Loucy (cell line): ENCODE measurements around the gene MOB1B.

Experiments
- EZH2phosphoT487 ChIP-seq: fragments of 200-600 bp; IDR thresholded peaks from 2 replicates; pipeline ENCODE4 v1.6.1; 2018; ENCODE audit warnings: antibody characterized with exemption, mild to moderate bottlenecking, moderate library complexity, borderline replicate concordance
- TF ChIP-seq, protein P1 (sequence below): fragments of 200-600 bp; sonication (generic); conservative IDR thresholded peaks from 2 replicates; pipeline ENCODE4 v1.5.1; 2014; ENCODE audit warnings: mild to moderate bottlenecking, antibody characterized with exemption, low read length

- TF ChIP-seq, protein P1, sequence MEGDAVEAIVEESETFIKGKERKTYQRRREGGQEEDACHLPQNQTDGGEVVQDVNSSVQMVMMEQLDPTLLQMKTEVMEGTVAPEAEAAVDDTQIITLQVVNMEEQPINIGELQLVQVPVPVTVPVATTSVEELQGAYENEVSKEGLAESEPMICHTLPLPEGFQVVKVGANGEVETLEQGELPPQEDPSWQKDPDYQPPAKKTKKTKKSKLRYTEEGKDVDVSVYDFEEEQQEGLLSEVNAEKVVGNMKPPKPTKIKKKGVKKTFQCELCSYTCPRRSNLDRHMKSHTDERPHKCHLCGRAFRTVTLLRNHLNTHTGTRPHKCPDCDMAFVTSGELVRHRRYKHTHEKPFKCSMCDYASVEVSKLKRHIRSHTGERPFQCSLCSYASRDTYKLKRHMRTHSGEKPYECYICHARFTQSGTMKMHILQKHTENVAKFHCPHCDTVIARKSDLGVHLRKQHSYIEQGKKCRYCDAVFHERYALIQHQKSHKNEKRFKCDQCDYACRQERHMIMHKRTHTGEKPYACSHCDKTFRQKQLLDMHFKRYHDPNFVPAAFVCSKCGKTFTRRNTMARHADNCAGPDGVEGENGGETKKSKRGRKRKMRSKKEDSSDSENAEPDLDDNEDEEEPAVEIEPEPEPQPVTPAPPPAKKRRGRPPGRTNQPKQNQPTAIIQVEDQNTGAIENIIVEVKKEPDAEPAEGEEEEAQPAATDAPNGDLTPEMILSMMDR, result no peak
- no peak for TF ChIP-seq EZH2phosphoT487
Measured at GRCh38 chr4:71009086-71009485, 106.9 kb downstream of the MOB1B start.
